ENCODE data around the gene FAM210A.

The FAM210A gene

DNA sequence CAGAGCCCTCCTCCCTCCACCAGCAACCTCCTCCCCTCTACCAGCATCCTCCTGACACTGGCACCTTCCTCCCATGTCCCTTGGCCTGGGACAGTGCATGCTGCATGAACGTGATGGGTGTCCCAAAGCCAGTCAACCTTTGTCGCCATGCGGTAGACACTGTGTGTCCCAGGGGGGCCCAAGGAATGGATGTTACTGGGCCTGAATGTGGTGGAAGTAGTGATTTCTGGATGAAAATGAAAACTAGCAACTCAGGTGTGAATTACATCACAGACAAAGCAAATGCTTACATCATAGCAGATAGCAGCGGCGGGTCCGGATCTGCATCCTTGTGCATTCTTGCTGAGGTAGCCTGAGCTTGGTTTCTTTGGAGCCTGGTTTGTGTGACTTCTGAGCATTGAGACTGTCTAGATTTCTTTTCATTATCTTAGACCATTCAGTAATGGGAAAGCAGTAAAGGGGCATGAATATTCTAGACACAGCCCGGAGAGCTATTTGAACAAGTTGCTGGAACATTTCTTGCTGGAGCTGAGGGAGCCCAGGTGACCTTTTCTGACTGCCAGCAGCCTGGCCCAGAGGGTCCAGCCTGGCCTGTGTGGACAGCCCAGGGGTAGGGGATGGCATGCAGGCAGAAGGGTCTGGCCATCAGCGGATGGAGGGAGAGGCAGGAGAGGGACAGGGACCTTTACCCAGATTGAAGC is 100.4 kb downstream of the FAM210A start:
- H3K14ac ChIP-seq (ENCODE audit: low read length in 2 of 2) = no peak overlapping the region
- peaks cover 24 to 33% of the 10 kb centered on the region in 2 experiments for H3K27me3 ChIP-seq (ENCODE audit: control insufficient read depth in 1 of 2, insufficient read depth in 1 of 2, low read length in 2 of 2)
- H3K4me2 ChIP-seq (ENCODE audit: low read length, poor library complexity, severe bottlenecking) = no peak overlapping the region
- H3K36me3 ChIP-seq (ENCODE audit: control insufficient read depth in 1 of 2, insufficient read depth in 2 of 2, low read depth in 1 of 2, low read length in 2 of 2) = no peaks in the 10 kb centered on the region
- no peak overlapping the region for H3K27ac ChIP-seq (ENCODE audit: low read length, poor library complexity, severe bottlenecking)
- H2BK5ac ChIP-seq (ENCODE audit: low read depth, low read length, poor library complexity, severe bottlenecking) = no peak overlapping the region
- H3K18ac ChIP-seq (ENCODE audit: low read depth in 1 of 2, low read length in 2 of 2) = no peak overlapping the region
- no peak overlapping the region for H3K4ac ChIP-seq (ENCODE audit: low read depth in 1 of 2, low read length in 2 of 2)
- no peaks in the 10 kb centered on the region for H3K79me1 ChIP-seq (replicated peaks; ENCODE audit: low read length, poor library complexity, severe bottlenecking)
- no peak overlapping the region for H2AFZ ChIP-seq (ENCODE audit: low read depth, low read length)
- H2BK15ac ChIP-seq (ENCODE audit: low read depth, poor library complexity, severe bottlenecking) = no peak overlapping the region
- no peak overlapping the region for H4K91ac ChIP-seq (ENCODE audit: low read length)
- WGBS = 92% methylated on average over 7 of the region's 8 CpGs
- H2BK120ac ChIP-seq (ENCODE audit: low read depth, low read length) = no peak overlapping the region
- H3K23ac ChIP-seq (ENCODE audit: low read length in 2 of 2) = no peak overlapping the region
- no peaks in the 10 kb centered on the region for H3K9me3 ChIP-seq (ENCODE audit: control insufficient read depth, low read length)
- no peaks in the 10 kb centered on the region for H3K4me1 ChIP-seq (ENCODE audit: control insufficient read depth, insufficient read depth, low read depth, low read length)
- DNase-seq = no peak
- no peak overlapping the region for H2AK5ac ChIP-seq (ENCODE audit: low read length, severe bottlenecking)
- H4K8ac ChIP-seq (ENCODE audit: low read length) = no peak overlapping the region
- no peak overlapping the region for H3K4me3 ChIP-seq (ENCODE audit: insufficient read depth in 1 of 2, low read depth in 1 of 2, low read length in 2 of 2)
- no peak overlapping the region for H2BK12ac ChIP-seq (ENCODE audit: low read length in 2 of 2)
- no peak overlapping the region for H3K9ac ChIP-seq (ENCODE audit: low read length)

DNA sequence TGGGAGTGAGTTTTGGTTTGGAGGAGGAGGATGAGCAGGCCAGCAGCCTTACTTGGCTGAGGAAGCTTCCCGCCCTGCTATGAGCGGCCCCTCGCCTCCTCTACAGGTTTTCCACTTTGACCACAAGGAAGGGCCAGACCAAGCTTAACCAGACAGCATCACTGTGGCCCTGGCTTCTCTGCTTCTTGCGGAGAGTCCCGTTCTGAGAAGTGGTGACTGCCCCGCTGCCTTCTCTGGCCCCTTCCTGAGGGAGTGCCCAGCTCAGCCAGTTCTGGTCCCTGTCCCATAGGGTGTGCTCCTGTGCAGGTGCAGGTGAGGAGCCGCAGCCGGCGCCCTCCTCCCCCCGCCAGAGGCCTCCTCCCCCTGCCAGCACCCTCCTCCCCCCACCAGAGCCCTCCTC is 101.0 kb downstream of the FAM210A start:
- no peak overlapping the region for H2AFZ ChIP-seq (ENCODE audit: low read depth, low read length)
- no peak overlapping the region for H2BK15ac ChIP-seq (ENCODE audit: low read depth, poor library complexity, severe bottlenecking)
- no peak overlapping the region for H2BK12ac ChIP-seq (ENCODE audit: low read length in 2 of 2)
- H3K4ac ChIP-seq (ENCODE audit: low read depth in 1 of 2, low read length in 2 of 2) = no peak overlapping the region
- no peaks in the 10 kb centered on the region for H3K9me3 ChIP-seq (ENCODE audit: control insufficient read depth, low read length)
- H3K4me1 ChIP-seq (ENCODE audit: control insufficient read depth, insufficient read depth, low read depth, low read length) = no peaks in the 10 kb centered on the region
- no peak overlapping the region for H3K9ac ChIP-seq (ENCODE audit: low read length)
- H3K18ac ChIP-seq (ENCODE audit: low read depth in 1 of 2, low read length in 2 of 2) = no peak overlapping the region
- no peak overlapping the region for H3K4me3 ChIP-seq (ENCODE audit: insufficient read depth in 1 of 2, low read depth in 1 of 2, low read length in 2 of 2)
- H4K8ac ChIP-seq (ENCODE audit: low read length) = no peak overlapping the region
- no peak overlapping the region for H2AK5ac ChIP-seq (ENCODE audit: low read length, severe bottlenecking)
- peaks cover 24 to 37% of the 10 kb centered on the region in 2 experiments for H3K27me3 ChIP-seq (ENCODE audit: control insufficient read depth in 1 of 2, insufficient read depth in 1 of 2, low read length in 2 of 2)
- no peak overlapping the region for H3K14ac ChIP-seq (ENCODE audit: low read length in 2 of 2)
- no peak overlapping the region for H3K4me2 ChIP-seq (ENCODE audit: low read length, poor library complexity, severe bottlenecking)
- H4K91ac ChIP-seq (ENCODE audit: low read length) = no peak overlapping the region
- WGBS = 94% methylated on average over 3 of the region's 10 CpGs
- no peaks in the 10 kb centered on the region for H3K36me3 ChIP-seq (ENCODE audit: control insufficient read depth in 1 of 2, insufficient read depth in 2 of 2, low read depth in 1 of 2, low read length in 2 of 2)
- no peak overlapping the region for H3K23ac ChIP-seq (ENCODE audit: low read length in 2 of 2)
- H3K27ac ChIP-seq (ENCODE audit: low read length, poor library complexity, severe bottlenecking) = no peak overlapping the region
- no peak for DNase-seq
- no peaks in the 10 kb centered on the region for H3K79me1 ChIP-seq (replicated peaks; ENCODE audit: low read length, poor library complexity, severe bottlenecking)
- no peak overlapping the region for H2BK120ac ChIP-seq (ENCODE audit: low read depth, low read length)
- no peak overlapping the region for H2BK5ac ChIP-seq (ENCODE audit: low read depth, low read length, poor library complexity, severe bottlenecking)

DNA sequence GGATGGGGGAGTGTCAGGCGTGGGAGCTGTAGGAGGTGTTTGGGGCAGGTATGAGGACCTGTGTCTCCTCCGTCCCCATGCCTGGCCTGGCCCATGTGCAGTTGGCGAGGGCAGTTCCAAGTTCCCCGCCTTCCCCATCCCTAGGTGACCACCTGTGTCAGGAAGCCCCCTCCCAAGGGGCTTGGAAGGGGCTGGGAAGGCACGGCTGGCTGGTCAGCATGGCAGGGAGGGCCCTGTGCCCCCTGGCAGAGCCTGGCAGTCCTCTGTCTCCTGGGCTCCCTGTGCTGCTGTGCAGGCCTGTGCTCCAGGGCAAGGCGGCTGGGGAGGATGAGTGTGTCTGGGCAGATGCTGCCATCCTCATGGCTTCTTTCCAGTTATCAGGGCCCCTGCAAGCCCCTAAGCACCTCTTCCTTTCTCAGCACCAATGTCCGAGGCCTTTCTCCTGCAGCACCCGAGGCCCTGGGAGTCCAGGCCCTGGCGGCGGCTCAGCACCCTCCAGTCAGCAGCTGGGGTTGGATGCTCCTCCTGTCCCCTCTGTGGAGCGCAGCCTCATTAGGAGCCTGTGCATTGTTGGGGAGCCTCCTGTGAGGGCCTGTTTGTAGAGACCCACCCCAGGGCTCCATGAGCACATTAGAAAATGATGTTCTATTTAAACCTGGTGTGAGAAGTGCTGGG is 101.7 kb downstream of the FAM210A start:
- Histone ChIP-seq H3K79me1 (replicated peaks; ENCODE audit: low read length, poor library complexity, severe bottlenecking) (no peaks in the 10 kb centered on the region), H3K4ac (ENCODE audit: low read depth in 1 of 2, low read length in 2 of 2) (no peak overlapping the region), H3K18ac (ENCODE audit: low read depth in 1 of 2, low read length in 2 of 2) (no peak overlapping the region), H3K23ac (ENCODE audit: low read length in 2 of 2) (no peak overlapping the region), H2BK15ac (ENCODE audit: low read depth, poor library complexity, severe bottlenecking) (no peak overlapping the region), H3K4me2 (ENCODE audit: low read length, poor library complexity, severe bottlenecking) (no peak overlapping the region), H2BK5ac (ENCODE audit: low read depth, low read length, poor library complexity, severe bottlenecking) (no peak overlapping the region), H3K9me3 (ENCODE audit: control insufficient read depth, low read length) (no peaks in the 10 kb centered on the region), H3K27me3 (ENCODE audit: control insufficient read depth in 1 of 2, insufficient read depth in 1 of 2, low read length in 2 of 2) (peaks cover 24 to 37% of the 10 kb centered on the region in 2 experiments), H4K91ac (ENCODE audit: low read length) (no peak overlapping the region), H3K36me3 (ENCODE audit: control insufficient read depth in 1 of 2, insufficient read depth in 2 of 2, low read depth in 1 of 2, low read length in 2 of 2) (no peaks in the 10 kb centered on the region), H4K8ac (ENCODE audit: low read length) (no peak overlapping the region), H2BK120ac (ENCODE audit: low read depth, low read length) (no peak overlapping the region), H2AFZ (ENCODE audit: low read depth, low read length) (no peak overlapping the region), H3K9ac (ENCODE audit: low read length) (no peak overlapping the region), H2BK12ac (ENCODE audit: low read length in 2 of 2) (no peak overlapping the region), H3K4me1 (ENCODE audit: control insufficient read depth, insufficient read depth, low read depth, low read length) (no peaks in the 10 kb centered on the region), H3K4me3 (ENCODE audit: insufficient read depth in 1 of 2, low read depth in 1 of 2, low read length in 2 of 2) (no peak overlapping the region), H3K14ac (ENCODE audit: low read length in 2 of 2) (peak overlapping the region in 1 of 2 experiments; percentile 15), H2AK5ac (ENCODE audit: low read length, severe bottlenecking) (no peak overlapping the region), H3K27ac (ENCODE audit: low read length, poor library complexity, severe bottlenecking) (no peak overlapping the region)
- DNase-seq = no peak
- 85% methylated on average over 9 of the region's 11 CpGs for WGBS

- DNase-seq = no peak
- H3K4me1 ChIP-seq (ENCODE audit: control insufficient read depth, insufficient read depth, low read depth, low read length) = no peaks in the 10 kb centered on the region
- peaks cover 24 to 37% of the 10 kb centered on the region in 2 experiments for H3K27me3 ChIP-seq (ENCODE audit: control insufficient read depth in 1 of 2, insufficient read depth in 1 of 2, low read length in 2 of 2)
- no peak overlapping the region for H3K4ac ChIP-seq (ENCODE audit: low read depth in 1 of 2, low read length in 2 of 2)
- H2BK12ac ChIP-seq (ENCODE audit: low read length in 2 of 2) = no peak overlapping the region
- no peak overlapping the region for H3K4me3 ChIP-seq (ENCODE audit: insufficient read depth in 1 of 2, low read depth in 1 of 2, low read length in 2 of 2)
- no peak overlapping the region for H4K8ac ChIP-seq (ENCODE audit: low read length)
- 88% methylated on average over 13 of the region's 13 CpGs for WGBS
- no peaks in the 10 kb centered on the region for H3K9me3 ChIP-seq (ENCODE audit: control insufficient read depth, low read length)
- no peak overlapping the region for H3K4me2 ChIP-seq (ENCODE audit: low read length, poor library complexity, severe bottlenecking)
- H3K27ac ChIP-seq (ENCODE audit: low read length, poor library complexity, severe bottlenecking) = no peak overlapping the region
- H2BK5ac ChIP-seq (ENCODE audit: low read depth, low read length, poor library complexity, severe bottlenecking) = no peak overlapping the region
- no peak overlapping the region for H4K91ac ChIP-seq (ENCODE audit: low read length)
- no peak overlapping the region for H3K23ac ChIP-seq (ENCODE audit: low read length in 2 of 2)
- no peaks in the 10 kb centered on the region for H3K79me1 ChIP-seq (replicated peaks; ENCODE audit: low read length, poor library complexity, severe bottlenecking)
- H2AFZ ChIP-seq (ENCODE audit: low read depth, low read length) = no peak overlapping the region
- H3K9ac ChIP-seq (ENCODE audit: low read length) = no peak overlapping the region
- H3K14ac ChIP-seq (ENCODE audit: low read length in 2 of 2) = no peak overlapping the region
- H3K36me3 ChIP-seq (ENCODE audit: control insufficient read depth in 1 of 2, insufficient read depth in 2 of 2, low read depth in 1 of 2, low read length in 2 of 2) = no peaks in the 10 kb centered on the region
- no peak overlapping the region for H2BK15ac ChIP-seq (ENCODE audit: low read depth, poor library complexity, severe bottlenecking)
- no peak overlapping the region for H2BK120ac ChIP-seq (ENCODE audit: low read depth, low read length)
- no peak overlapping the region for H2AK5ac ChIP-seq (ENCODE audit: low read length, severe bottlenecking)
- no peak overlapping the region for H3K18ac ChIP-seq (ENCODE audit: low read depth in 1 of 2, low read length in 2 of 2)
These were observed 102.5 kb downstream of the FAM210A start for GRCh38 chr18:13623871-13624270.
